GM12873 (cell line): Measurements from ENCODE around the gene EIF5.

Experiments used
- TF ChIP-seq, protein P1 (sequence below): IDR thresholded peaks from 2 replicates; pipeline ENCODE4 v1.5.1; 2012; ENCODE audit warnings: low read depth, mild to moderate bottlenecking, moderate library complexity, low read length, control low read depth; ENCODE audit not compliant: insufficient read depth; ENCODE audit errors: missing control alignments

Gene EIF5

DNA sequence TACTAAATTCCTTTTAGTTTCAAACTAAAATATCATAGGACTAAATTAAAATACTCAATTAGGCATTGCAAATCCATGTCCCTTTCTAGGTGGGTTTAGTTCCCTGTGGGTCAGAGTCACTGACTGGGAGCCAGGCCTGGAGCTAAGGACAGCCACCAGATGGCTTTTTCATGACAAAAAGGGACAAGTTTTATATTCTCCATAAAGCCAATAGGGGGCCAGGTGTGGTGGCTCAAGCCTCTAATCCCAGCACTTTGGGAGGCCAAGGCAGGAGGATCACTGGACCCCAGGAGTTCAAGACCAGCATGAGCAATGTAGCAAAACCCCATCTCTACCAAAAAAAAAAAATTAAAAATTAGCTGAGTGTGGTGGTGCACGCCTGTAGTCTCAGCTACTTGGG lies 35.4 kb upstream of the EIF5 start:
- TF ChIP-seq, protein P1, sequence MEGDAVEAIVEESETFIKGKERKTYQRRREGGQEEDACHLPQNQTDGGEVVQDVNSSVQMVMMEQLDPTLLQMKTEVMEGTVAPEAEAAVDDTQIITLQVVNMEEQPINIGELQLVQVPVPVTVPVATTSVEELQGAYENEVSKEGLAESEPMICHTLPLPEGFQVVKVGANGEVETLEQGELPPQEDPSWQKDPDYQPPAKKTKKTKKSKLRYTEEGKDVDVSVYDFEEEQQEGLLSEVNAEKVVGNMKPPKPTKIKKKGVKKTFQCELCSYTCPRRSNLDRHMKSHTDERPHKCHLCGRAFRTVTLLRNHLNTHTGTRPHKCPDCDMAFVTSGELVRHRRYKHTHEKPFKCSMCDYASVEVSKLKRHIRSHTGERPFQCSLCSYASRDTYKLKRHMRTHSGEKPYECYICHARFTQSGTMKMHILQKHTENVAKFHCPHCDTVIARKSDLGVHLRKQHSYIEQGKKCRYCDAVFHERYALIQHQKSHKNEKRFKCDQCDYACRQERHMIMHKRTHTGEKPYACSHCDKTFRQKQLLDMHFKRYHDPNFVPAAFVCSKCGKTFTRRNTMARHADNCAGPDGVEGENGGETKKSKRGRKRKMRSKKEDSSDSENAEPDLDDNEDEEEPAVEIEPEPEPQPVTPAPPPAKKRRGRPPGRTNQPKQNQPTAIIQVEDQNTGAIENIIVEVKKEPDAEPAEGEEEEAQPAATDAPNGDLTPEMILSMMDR, result no peak

DNA sequence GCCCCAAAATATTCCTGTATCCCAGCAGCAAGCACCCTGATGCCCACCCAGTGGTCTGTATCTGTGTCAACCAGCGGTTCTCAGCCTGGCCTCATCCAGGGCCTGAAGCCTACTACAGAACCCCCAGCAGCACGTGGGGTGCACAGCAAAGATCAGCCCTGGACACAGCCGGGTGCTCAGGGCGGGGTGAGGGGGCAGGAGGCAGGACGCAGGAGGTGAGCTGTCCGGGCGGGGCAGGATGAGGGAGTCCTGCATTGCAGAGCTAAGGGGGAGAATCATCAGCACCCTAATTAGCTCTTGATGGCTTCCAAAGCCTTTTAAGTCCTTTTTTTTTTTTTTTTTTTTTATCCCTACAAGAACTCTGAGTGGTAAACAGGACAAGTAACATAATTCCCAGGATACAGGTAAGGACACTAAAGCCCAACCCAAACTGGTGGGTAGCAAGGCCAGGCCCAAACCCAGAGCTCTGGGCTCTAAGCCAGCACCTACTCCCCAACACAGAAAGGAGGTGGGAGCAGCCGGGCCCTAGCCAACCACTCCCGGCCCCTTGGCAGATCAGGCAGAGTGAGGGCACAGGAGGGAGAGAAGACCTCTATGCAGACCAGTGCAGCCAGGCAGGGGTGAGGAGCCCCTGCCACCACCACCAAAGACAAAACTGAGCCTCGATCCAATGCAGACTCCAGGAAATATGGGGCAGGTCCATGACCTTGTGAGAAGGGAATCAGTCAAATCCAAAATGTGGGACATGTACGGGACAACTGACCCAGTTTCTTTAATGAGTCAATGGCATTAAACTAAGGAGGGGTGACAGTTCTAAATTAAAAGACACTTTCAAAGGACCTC lies 32.3 kb upstream of the EIF5 start:
- TF ChIP-seq, protein P1, result no peak

DNA sequence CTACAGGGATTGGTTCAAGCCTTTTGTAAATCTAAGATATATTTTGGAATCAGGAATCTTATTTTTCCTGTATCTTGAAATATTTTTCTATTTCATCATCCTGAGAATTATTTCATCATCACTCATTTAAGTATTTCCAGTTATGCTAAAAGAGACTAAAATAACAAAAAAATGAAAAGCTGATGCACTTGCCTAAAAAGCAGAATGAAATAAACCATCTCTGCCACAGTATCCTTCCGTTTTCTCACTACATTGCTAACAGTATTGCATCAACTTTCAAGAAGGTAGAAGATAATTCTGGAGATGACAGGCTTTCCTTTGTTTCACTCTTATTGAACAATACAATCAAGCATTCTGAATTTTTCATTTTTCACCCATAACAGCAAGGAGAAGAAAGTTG lies 31.1 kb upstream of the EIF5 start:
- TF ChIP-seq, protein P1, result no peak

DNA sequence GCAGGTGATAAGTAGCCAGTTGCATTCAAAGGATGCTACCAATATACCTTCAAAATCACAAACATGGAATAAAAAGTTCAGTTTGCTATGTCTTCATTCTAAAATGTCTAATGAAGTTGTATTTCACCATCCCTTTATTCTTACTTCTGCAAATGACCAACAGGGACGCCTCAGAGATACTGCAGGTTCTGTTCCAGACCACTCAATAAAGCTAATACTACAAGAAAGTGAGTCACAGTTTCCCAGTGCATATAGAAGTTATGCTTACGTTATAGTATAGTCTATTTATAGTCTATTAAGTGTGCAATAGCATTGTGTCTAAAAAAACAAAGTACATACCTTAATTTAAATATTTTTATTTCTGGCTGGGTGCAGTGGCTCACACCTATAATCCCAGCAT lies 29.3 kb upstream of the EIF5 start:
- TF ChIP-seq, protein P1, result no peak

DNA sequence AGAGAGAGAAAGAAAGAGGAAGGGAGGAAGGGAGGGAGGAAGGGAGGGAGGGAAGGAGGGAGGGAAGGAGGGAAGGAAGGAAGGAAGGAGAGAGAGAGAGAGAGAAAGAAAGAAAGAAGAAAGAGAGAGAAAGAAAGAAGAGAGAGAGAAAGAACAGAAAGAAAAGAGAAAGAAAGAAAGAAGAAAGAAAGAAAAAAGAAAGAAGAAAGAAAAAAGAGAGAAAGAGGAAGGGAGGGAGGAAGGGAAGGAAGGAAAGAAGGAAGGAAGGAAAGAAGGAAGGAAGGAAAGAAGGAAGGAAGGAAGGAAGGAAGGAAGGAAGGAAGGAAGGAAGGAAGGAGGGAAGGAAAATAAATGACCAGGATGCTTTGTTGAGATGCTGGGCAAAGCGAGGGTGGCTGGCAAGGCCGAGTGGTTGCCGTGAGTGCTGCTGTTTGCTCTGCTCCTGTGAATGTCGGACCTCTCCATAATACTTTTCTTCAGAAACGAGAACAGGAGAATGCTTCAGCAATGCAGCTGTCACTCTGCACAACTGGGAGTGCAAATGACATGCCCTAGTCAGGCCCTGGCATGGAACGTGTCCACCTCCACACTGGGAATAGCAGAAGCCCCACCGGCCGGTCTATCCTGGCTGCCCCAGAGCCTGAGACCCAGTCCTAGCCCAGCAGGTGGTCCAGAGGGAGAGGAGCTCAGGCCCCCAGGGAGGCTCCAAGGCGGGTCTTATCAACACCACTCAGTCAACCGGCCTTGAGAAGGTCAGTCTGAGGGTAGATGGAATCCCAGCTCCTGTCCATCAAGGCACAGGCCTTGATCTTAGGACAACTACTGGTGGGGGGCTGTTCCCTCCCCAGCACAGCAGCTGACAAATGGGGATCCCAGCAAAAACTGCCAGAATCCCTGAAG lies 25.1 kb upstream of the EIF5 start:
- TF ChIP-seq, protein P1, result no peak

DNA sequence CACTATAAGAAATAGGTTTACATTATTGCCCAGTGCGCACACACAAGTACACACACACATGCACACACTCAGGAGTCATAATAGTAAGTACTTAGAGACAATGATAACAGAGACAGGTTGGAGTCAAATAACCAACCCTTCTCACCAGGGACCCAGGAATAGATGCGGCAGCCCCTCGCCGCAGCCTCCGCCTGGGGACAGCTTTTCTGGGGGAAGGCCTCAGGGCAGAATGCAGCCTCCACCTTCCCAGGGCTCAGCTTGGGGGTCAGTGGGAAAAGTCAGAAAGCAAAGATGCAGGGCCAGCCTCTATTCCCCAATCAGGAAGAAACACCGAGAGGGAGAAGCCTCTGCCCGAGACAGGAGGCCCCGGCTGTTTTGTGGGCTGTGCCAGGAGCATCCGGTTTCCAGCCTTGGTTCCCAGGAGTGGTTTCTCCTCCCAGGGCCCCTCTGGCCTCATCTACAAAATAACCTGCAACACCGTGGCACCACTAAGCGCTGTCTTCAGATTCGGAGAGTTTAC lies 23.4 kb upstream of the EIF5 start:
- TF ChIP-seq, protein P1, result no peak

DNA sequence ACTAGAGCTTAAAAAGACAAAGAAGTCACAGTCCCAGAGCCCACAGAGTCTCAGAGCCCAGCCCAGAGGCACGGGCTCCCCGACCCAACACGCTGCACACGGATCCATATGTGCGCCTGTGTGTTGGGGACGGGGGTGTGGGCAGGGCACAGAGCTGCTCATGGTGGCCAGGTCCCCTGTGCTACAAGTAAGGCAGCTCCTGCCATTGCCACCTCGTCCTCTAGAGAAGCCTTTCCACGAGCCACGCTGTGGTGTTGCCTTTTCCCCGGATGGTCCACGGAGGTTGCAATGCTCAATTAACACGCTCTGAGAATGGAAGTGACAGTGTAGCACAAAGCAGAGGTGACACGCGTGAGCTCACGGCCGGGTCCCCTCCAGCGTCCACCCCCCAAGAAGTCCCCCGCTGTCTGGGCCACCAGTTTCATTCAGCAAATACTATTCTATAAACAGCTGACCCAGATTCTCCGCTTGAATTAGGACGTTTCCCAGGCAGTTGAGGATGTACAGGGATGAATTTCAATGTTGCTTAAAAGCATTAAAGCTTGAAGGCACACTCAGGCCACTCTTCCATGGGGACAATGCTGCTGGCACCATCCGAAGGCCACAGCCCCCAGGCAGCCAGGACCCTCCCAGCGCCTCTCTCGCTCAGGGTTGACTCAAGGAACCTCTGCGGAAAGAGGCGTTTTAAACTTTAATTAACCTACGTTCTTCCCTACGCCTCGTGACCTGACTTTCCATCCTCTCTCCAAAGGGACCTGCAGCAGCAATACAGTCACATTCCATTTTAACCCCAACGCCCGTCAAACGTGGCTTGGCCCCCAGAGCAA lies 22.7 kb upstream of the EIF5 start:
- TF ChIP-seq, protein P1, result no peak
